Right forelimb (tissue), 1 donor: ENCODE data around the gene ZNF501.
A peak's percentile ranks its signal among the peaks of the same experiment; 100 is the strongest.

Source experiments
- DNase-seq: peaks from one replicate; pipeline ENCODE4 v3.0.0-alpha.2; 2018

Gene ZNF501

GRCh38 chr3:44729384-44729910 lies at the start of gene ZNF501:
TSS of gene ZNF501 (plus strand) at chr3:44729635. CDS start at chr3:44734422, 4,787 bp downstream.
- DNase-seq, result peak; percentile 95

GRCh38 chr3:44680921-44681455 lies 48.4 kb upstream of the ZNF501 start:
- no peak for DNase-seq

GRCh38 chr3:44682182-44682896 lies 47.1 kb upstream of the ZNF501 start:
- DNase-seq, result no peak

GRCh38 chr3:44685128-44685800 lies 44.2 kb upstream of the ZNF501 start:
- DNase-seq, result peak; percentile 86

GRCh38 chr3:44687898-44688297 lies 41.5 kb upstream of the ZNF501 start:
- no peak for DNase-seq

- peak; percentile 94 for DNase-seq
These were observed 16.9 kb upstream of the ZNF501 start, which contains the start of gene ZNF502 for GRCh38 chr3:44712455-44713075. TSS of gene ZNF502 (plus strand) at chr3:44712660. CDS start at chr3:44720262, 7,602 bp downstream.

GRCh38 chr3:44721231-44722102 lies 8.0 kb upstream of the ZNF501 start:
- DNase-seq, result no peak

GRCh38 chr3:44722103-44722401 lies 7.4 kb upstream of the ZNF501 start:
- DNase-seq, result no peak

- no peak for DNase-seq
These were observed 5.3 kb downstream of the ZNF501 start for GRCh38 chr3:44734646-44735168.

- DNase-seq, result no peak
These were observed 31.6 kb downstream of the ZNF501 start for GRCh38 chr3:44761101-44761423.

GRCh38 chr3:44761424-44762169 lies 32.2 kb downstream of the ZNF501 start, which contains the start of the genes KIAA1143 and KIF15:
TSS of gene KIAA1143 (minus strand) at chr3:44761619. CDS start at chr3:44761602, 17 bp downstream.
TSS of gene KIF15 (plus strand) at chr3:44761794. CDS start at chr3:44761866, 72 bp downstream.
- peak; percentile 98 for DNase-seq

- no peak for DNase-seq
These were observed 32.8 kb downstream of the ZNF501 start for GRCh38 chr3:44762170-44762677.

- DNase-seq, result no peak
These were observed 33.3 kb downstream of the ZNF501 start for GRCh38 chr3:44762690-44763089.

- DNase-seq, result no peak
These were observed 34.8 kb downstream of the ZNF501 start for GRCh38 chr3:44764248-44764647.

GRCh38 chr3:44771424-44772098 lies 42.1 kb downstream of the ZNF501 start:
- no peak for DNase-seq

- DNase-seq, result no peak
These were observed 42.6 kb downstream of the ZNF501 start for GRCh38 chr3:44772099-44772442.

GRCh38 chr3:44782891-44783290 lies 53.5 kb downstream of the ZNF501 start:
- DNase-seq, result no peak
